HPDE6-E6E7 (cell line): ENCODE measurements around the gene TNNT3.

Source experiments
- DNase-seq: peaks from one replicate; pipeline ENCODE4 v3.0.0; 2011; ENCODE audit warnings: missing footprints; ENCODE audit errors: extremely low spot score

TNNT3 gene

GRCh38 chr11:1923201-1923956, 3.9 kb downstream of the TNNT3 start:
- no peak for DNase-seq

GRCh38 chr11:1924181-1924580, 4.7 kb downstream of the TNNT3 start:
- DNase-seq, result no peak

- DNase-seq, result no peak
Observed at GRCh38 chr11:1924646-1925372, 5.3 kb downstream of the TNNT3 start.

GRCh38 chr11:1925373-1926155, 6.1 kb downstream of the TNNT3 start:
- no peak for DNase-seq

GRCh38 chr11:1926156-1927025, 6.9 kb downstream of the TNNT3 start:
- no peak for DNase-seq

GRCh38 chr11:1927026-1927847, 7.7 kb downstream of the TNNT3 start:
- DNase-seq, result peak; percentile 50

- no peak for DNase-seq
Observed at GRCh38 chr11:1927848-1928469, 8.5 kb downstream of the TNNT3 start.

GRCh38 chr11:1928470-1928890, 9.0 kb downstream of the TNNT3 start:
- no peak for DNase-seq

- no peak for DNase-seq
Observed at GRCh38 chr11:1928891-1929541, 9.5 kb downstream of the TNNT3 start.

- no peak for DNase-seq
Observed at GRCh38 chr11:1929621-1930461, 10.3 kb downstream of the TNNT3 start.

- no peak for DNase-seq
Observed at GRCh38 chr11:1930462-1930830, 10.9 kb downstream of the TNNT3 start.

- DNase-seq, result no peak
Observed at GRCh38 chr11:1931341-1932104, 12.0 kb downstream of the TNNT3 start.

- no peak for DNase-seq
Observed at GRCh38 chr11:1932105-1932480, 12.6 kb downstream of the TNNT3 start.

GRCh38 chr11:1932681-1933080, 13.2 kb downstream of the TNNT3 start:
- DNase-seq, result no peak

GRCh38 chr11:1933416-1934334, 14.2 kb downstream of the TNNT3 start:
- no peak for DNase-seq

GRCh38 chr11:1934335-1935155, 15.0 kb downstream of the TNNT3 start:
- DNase-seq, result no peak
